ENCODE results near the gene ABI3.
A peak's percentile ranks its signal among the peaks of the same experiment; 100 is the strongest.

ABI3 gene

DNA sequence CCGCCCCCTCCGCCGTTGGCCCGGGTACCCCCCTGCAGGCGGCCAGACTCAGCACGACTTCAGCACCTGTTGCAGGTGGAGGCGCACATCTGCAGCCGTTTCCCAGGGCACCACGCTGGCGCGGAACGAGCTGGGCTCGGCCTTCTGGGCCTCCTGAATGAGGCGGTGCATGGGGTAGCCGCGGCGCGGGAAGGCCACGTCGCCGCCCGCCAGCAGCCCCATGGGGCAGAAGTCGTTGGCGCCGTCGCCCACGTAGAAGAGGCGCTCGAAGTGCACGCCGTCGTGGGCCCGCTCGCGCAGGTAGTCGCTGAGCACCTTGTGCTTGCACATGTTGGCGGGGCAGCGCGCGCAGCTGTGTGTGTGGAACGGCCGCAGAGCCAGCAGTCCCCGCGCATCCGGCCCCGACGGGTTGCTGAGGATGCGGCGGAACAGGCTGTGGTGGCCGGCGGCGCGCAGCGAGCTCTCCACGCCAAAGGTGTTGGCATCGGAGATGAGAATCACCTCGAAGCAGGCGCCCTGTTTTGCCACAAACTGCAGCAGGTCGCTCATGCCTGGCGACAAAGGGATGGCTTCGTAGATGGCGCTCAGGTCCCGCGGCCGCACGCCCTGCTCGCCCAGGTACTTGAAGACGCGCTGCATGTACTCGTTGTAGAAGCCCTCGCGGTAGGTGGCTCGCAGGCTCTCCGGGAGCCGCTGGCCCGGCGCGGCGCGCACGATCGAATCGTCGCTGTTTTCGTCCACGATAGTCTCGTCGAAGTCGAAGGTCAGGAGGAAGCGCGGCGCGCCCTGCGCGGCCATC is 13.9 kb downstream of the ABI3 start:
- H3K4me1 ChIP-seq (ENCODE audit: control insufficient read depth in 1 of 2, insufficient read depth in 2 of 2, low read length in 2 of 2): peaks cover 6 to 33% of the 10 kb centered on the region in 2 donors
- H3K36me3 ChIP-seq (ENCODE audit: control insufficient read depth in 1 of 2, insufficient read depth in 2 of 2, low read length in 2 of 2): no peaks in the 10 kb centered on the region
- peak overlapping the region; percentile 40 to 54 for H3K4me3 ChIP-seq (ENCODE audit: low read depth in 1 of 2, low read length in 2 of 2)
- H3K9me3 ChIP-seq (ENCODE audit: control insufficient read depth in 1 of 2, low read length in 2 of 2): no peaks in the 10 kb centered on the region
- peaks cover 19 to 54% of the 10 kb centered on the region in 2 donors for H3K27me3 ChIP-seq (ENCODE audit: control insufficient read depth in 1 of 2, insufficient read depth in 2 of 2, low read length in 2 of 2)
- H3K27ac ChIP-seq (ENCODE audit: low read depth, low read length): no peak overlapping the region
- peak overlapping the region in 1 of 2 donors; percentile 6 for H3K9ac ChIP-seq (ENCODE audit: low read depth in 1 of 2, low read length in 2 of 2)

DNA sequence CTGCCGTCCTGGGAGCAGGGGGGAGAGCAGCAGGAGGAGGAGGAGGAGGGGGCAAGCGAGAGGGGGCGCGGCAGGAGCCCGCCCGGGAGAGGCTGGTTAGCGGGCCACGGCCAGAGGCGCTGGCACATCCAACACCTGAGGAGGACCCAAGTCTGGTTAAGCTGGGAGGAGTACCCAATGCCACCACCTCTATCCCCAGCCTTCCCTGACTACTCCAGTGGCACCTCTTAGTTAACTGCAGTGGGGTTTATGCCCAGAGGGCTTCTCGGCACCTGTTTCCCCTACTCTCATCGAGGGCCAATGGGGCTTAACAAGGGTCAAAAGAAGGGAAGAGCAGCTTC is 14.5 kb downstream of the ABI3 start:
- H3K9ac ChIP-seq (ENCODE audit: low read depth in 1 of 2, low read length in 2 of 2): no peak overlapping the region
- H3K36me3 ChIP-seq (ENCODE audit: control insufficient read depth in 1 of 2, insufficient read depth in 2 of 2, low read length in 2 of 2): no peaks in the 10 kb centered on the region
- no peaks in the 10 kb centered on the region for H3K9me3 ChIP-seq (ENCODE audit: control insufficient read depth in 1 of 2, low read length in 2 of 2)
- peaks cover 19 to 59% of the 10 kb centered on the region in 2 donors for H3K27me3 ChIP-seq (ENCODE audit: control insufficient read depth in 1 of 2, insufficient read depth in 2 of 2, low read length in 2 of 2)
- peak overlapping the region in 1 of 2 donors; percentile 54 for H3K4me3 ChIP-seq (ENCODE audit: low read depth in 1 of 2, low read length in 2 of 2)
- peaks cover 6 to 29% of the 10 kb centered on the region in 2 donors for H3K4me1 ChIP-seq (ENCODE audit: control insufficient read depth in 1 of 2, insufficient read depth in 2 of 2, low read length in 2 of 2)
- H3K27ac ChIP-seq (ENCODE audit: low read depth, low read length): no peak overlapping the region

DNA sequence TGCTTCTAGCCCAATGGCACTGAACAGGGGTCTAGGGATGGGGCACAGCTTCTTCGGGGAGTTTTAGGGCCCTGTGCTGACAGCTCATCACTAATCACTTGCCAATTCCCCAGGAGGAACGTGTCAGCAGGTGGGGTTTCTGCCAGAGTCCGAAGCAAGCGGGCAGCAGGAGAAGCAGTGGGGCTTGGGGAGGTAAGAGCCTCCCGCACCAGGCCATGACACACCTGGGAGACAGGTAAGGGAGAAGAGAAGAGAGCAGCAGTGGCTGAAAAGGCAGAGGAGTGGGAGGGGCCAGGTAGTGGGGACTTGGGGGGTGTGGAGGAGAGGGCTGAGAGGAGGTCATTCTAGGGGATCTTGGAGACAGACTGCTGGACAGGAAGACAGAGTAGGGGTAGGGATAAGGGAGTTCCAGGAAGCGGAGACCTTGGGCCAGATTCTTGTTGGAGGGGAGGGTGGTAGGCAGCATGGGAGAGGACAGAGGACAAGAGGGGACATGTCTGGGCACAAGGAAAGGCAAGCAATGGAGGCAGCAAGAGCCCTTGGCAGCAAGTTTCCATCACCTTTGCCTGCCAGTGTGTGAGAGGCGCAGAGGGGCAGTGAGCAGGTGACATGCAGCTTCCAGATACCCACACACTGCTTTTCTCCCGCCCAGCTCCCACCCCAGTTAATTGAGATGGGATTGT is 15.2 kb downstream of the ABI3 start:
- Histone ChIP-seq H3K27ac (ENCODE audit: low read depth, low read length) (no peak overlapping the region), H3K9me3 (ENCODE audit: control insufficient read depth in 1 of 2, low read length in 2 of 2) (no peaks in the 10 kb centered on the region), H3K4me3 (ENCODE audit: low read depth in 1 of 2, low read length in 2 of 2) (no peak overlapping the region), H3K4me1 (ENCODE audit: control insufficient read depth in 1 of 2, insufficient read depth in 2 of 2, low read length in 2 of 2) (peaks cover 6 to 31% of the 10 kb centered on the region in 2 donors), H3K9ac (ENCODE audit: low read depth in 1 of 2, low read length in 2 of 2) (no peak overlapping the region), H3K36me3 (ENCODE audit: control insufficient read depth in 1 of 2, insufficient read depth in 2 of 2, low read length in 2 of 2) (no peaks in the 10 kb centered on the region), H3K27me3 (ENCODE audit: control insufficient read depth in 1 of 2, insufficient read depth in 2 of 2, low read length in 2 of 2) (peaks cover 19 to 59% of the 10 kb centered on the region in 2 donors)

DNA sequence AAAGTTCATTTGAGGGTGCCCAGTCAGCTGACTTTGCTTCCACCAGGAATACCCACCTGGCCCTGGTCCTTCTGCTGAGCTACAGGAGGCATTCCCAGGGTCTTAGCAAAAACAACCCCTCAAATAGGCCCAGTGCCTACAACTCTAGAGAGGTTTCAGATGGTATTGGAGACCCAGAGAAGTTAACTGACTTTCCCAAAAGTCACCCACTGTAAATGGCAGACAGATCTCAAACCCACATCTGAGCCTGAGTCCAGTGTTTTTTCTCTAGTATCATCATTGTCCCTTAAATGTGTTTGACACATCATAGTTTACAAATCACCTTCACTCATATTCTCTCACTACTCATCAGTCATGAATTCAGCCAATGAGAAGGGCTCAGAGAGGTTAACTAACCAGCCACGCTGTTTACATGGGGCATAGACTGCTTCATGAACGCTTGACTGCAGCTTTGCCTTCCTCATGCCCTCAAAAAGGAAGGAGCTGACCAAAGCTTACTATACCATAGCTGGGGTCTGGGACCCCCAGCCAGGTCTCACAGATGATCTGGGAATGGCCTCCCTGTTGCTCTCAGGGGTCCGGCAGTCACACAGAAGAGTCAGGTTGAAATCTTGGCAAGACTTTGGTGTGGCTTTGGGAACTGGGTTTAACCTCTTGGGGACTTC is 16.4 kb downstream of the ABI3 start:
- no peak overlapping the region for H3K4me3 ChIP-seq (ENCODE audit: low read depth in 1 of 2, low read length in 2 of 2)
- peaks cover 12 to 40% of the 10 kb centered on the region in 2 donors for H3K4me1 ChIP-seq (ENCODE audit: control insufficient read depth in 1 of 2, insufficient read depth in 2 of 2, low read length in 2 of 2)
- H3K27me3 ChIP-seq (ENCODE audit: control insufficient read depth in 1 of 2, insufficient read depth in 2 of 2, low read length in 2 of 2): peaks cover 19 to 67% of the 10 kb centered on the region in 2 donors
- no peaks in the 10 kb centered on the region for H3K36me3 ChIP-seq (ENCODE audit: control insufficient read depth in 1 of 2, insufficient read depth in 2 of 2, low read length in 2 of 2)
- no peak overlapping the region for H3K9ac ChIP-seq (ENCODE audit: low read depth in 1 of 2, low read length in 2 of 2)
- no peak overlapping the region for H3K27ac ChIP-seq (ENCODE audit: low read depth, low read length)
- no peaks in the 10 kb centered on the region for H3K9me3 ChIP-seq (ENCODE audit: control insufficient read depth in 1 of 2, low read length in 2 of 2)

DNA sequence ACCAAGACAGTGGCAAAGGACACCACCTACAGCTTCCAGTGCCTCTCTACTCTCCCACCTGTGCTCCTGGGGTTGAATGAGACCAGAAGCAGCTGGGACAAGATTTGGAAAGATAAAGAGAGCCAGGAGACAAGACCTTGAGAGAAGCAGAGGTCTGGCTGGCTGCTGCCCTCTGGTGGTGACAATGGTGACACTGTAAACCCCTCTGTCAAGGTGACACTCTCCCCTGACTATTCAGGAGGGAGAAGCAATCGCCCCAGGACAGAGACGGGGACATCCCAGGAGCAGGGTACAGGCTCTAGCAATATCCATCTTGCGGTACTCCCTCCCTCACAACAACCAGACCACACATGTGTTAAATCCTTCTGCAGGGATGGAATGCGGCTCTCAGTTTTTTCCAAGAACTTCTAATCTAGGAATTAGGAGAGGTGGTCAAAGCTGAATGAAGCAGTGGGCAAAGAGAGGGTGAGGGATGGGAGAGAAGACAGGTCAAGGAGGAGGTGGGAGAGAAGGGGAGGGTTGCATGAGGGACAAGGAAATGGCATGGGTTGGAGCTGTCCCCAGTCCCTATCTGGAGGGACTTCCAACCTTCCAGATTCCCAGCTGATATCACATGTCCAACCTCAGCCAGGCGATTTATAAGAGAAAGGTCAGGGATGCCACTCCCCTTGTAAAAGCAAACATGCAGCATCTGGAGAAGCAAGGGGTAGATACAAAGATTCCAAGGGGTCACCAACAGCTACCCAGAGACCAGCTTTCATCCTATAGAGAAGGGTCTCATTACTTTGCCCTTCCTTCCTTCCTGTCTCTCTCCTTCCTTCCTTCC is 17.1 kb downstream of the ABI3 start:
- H3K9me3 ChIP-seq (ENCODE audit: control insufficient read depth in 1 of 2, low read length in 2 of 2): no peaks in the 10 kb centered on the region
- H3K4me3 ChIP-seq (ENCODE audit: low read depth in 1 of 2, low read length in 2 of 2): no peak overlapping the region
- H3K4me1 ChIP-seq (ENCODE audit: control insufficient read depth in 1 of 2, insufficient read depth in 2 of 2, low read length in 2 of 2): peaks cover 12 to 37% of the 10 kb centered on the region in 2 donors
- H3K27ac ChIP-seq (ENCODE audit: low read depth, low read length): no peak overlapping the region
- peaks cover 19 to 62% of the 10 kb centered on the region in 2 donors for H3K27me3 ChIP-seq (ENCODE audit: control insufficient read depth in 1 of 2, insufficient read depth in 2 of 2, low read length in 2 of 2)
- H3K9ac ChIP-seq (ENCODE audit: low read depth in 1 of 2, low read length in 2 of 2): no peak overlapping the region
- no peaks in the 10 kb centered on the region for H3K36me3 ChIP-seq (ENCODE audit: control insufficient read depth in 1 of 2, insufficient read depth in 2 of 2, low read length in 2 of 2)

DNA sequence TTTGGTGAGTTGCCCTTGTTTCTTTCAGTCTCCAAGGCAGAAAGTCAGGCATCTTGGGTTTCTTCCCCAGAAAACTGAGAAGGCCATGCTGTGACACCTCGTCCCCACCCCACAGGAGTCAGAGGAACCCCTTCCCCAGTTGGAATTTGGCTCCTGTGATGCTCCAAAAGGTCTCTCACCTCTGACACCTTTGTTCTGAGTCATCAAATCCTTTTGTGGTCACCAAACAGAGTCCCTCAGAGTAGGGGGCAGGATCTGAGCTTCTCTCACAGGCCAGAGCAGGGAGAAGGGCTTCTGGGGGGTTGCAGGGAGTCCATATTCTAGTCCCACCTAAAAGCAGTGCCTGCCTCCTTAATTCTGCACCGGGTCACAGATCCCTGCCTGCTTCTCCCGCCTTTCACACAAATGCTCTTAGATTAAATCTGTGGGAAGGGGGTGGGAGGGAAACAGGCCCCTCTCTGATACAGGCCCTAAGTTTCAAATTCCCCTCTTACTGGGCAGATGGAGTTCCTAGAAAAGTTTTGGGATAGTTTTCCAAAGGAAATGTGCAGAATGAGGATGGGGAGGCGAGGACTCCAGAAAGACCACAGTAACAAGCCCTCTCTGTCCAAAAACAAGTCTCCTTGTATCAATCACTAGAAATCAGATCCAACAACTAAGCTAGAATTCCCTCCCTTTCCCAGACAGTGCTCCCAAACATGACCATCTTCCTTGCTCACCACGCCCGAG is 18.7 kb downstream of the ABI3 start:
- no peaks in the 10 kb centered on the region for H3K36me3 ChIP-seq (ENCODE audit: control insufficient read depth in 1 of 2, insufficient read depth in 2 of 2, low read length in 2 of 2)
- H3K27ac ChIP-seq (ENCODE audit: low read depth, low read length): no peak overlapping the region
- peaks cover 6 to 30% of the 10 kb centered on the region in 2 donors for H3K4me1 ChIP-seq (ENCODE audit: control insufficient read depth in 1 of 2, insufficient read depth in 2 of 2, low read length in 2 of 2)
- H3K9me3 ChIP-seq (ENCODE audit: control insufficient read depth in 1 of 2, low read length in 2 of 2): no peaks in the 10 kb centered on the region
- H3K9ac ChIP-seq (ENCODE audit: low read depth in 1 of 2, low read length in 2 of 2): no peak overlapping the region
- no peak overlapping the region for H3K4me3 ChIP-seq (ENCODE audit: low read depth in 1 of 2, low read length in 2 of 2)
- peaks cover 12 to 52% of the 10 kb centered on the region in 2 donors for H3K27me3 ChIP-seq (ENCODE audit: control insufficient read depth in 1 of 2, insufficient read depth in 2 of 2, low read length in 2 of 2)

DNA sequence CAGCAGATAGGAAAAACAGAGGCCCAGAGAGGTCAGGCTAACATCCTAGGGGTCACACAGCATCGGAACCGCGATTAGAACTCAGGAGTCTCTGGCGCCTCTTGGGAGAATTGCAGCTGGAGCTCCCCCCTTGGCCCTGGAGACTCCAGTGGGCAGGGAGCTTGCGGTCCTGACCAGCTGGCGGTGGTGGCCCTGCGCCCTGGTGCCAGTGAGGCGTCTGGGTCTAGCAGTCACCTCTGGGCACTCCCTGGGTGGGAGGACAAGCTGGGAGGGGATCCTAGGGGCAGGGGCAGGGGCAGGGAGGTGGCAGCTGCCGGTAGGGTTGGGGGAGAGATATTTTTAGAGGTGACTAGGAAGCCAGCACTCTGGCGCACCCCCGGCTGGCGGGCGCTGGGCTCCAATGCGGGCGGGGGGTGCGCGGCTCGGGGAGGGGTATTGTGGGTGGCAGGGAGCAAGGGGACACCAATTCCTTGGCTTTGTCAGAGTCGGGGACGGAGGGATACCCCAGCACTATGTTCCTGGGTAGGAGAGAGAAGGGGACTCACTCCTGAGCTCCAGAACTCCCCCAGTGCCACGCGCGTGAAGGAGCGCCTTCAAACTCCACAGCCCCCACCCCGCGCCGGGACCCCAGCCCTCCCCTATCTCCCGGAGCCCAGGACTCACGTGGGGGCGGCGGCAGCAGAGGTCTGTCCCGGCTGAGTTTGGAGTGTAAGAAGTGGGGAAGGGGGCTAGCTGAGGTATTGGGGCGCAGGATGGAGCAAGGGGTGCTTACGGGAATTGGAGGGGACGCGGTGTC is 19.5 kb downstream of the ABI3 start:
- no peaks in the 10 kb centered on the region for H3K36me3 ChIP-seq (ENCODE audit: control insufficient read depth in 1 of 2, insufficient read depth in 2 of 2, low read length in 2 of 2)
- peak overlapping the region; percentile 82 to 92 for H3K4me3 ChIP-seq (ENCODE audit: low read depth in 1 of 2, low read length in 2 of 2)
- H3K27me3 ChIP-seq (ENCODE audit: control insufficient read depth in 1 of 2, insufficient read depth in 2 of 2, low read length in 2 of 2): peaks cover 6 to 48% of the 10 kb centered on the region in 2 donors
- H3K4me1 ChIP-seq (ENCODE audit: control insufficient read depth in 1 of 2, insufficient read depth in 2 of 2, low read length in 2 of 2): peaks cover 6 to 28% of the 10 kb centered on the region in 2 donors
- no peaks in the 10 kb centered on the region for H3K9me3 ChIP-seq (ENCODE audit: control insufficient read depth in 1 of 2, low read length in 2 of 2)
- H3K9ac ChIP-seq (ENCODE audit: low read depth in 1 of 2, low read length in 2 of 2): no peak overlapping the region
- H3K27ac ChIP-seq (ENCODE audit: low read depth, low read length): no peak overlapping the region

DNA sequence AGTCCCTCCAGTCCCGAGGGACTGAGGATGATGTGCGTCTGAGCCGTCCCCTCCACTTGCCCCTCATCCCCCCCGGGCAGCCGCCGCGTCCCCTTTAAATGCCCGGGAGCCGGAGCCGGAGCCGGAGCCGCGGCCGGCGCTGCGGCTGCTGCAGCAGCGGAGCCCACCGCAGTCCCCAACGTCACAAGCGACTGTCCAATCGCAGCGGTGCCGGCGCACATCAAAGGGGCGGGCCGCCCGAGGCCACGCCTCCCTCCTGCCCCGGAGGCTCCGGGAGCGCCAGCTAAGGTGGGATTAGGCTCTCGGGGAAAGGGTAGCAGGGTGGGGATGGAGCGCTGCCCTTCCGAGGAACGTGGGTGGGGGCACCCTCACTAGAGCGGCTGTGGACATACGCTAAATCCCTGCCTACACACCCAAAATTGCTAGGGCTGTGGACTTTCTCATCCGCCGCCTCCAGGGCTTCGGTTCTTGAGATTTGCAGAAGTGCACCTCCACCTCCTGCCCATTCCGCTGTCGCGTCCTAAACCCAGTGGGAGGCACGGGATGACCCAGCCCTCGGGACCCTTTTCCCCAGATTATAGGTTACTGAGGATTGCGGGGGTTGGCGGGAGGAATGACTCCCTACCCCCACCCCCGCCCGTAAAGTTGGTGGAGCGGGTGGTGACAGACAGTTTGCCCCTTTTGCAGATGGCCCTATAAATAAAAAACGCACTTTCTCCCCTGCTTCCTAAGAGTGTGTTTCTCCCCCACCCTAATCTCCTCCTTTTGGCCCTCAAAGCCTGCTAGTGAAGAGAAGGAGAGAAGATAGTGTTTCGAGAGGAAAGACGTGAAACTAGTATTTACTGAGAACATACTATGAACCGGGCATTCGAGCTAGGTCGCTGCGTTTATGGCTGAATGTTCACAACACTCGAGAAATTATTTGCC is 20.4 kb downstream of the ABI3 start, which contains the start of gene PHOSPHO1:
TSS of gene PHOSPHO1 (minus strand) at position 152 of the 927 bp plus-strand sequence. CDS start 4,096 bp downstream, outside the sequence.
- peaks cover 0 to 39% of the 10 kb centered on the region in 2 donors for H3K27me3 ChIP-seq (ENCODE audit: control insufficient read depth in 1 of 2, insufficient read depth in 2 of 2, low read length in 2 of 2)
- peak within 1 kb of the TSS; percentile 21 to 47 for H3K9ac ChIP-seq (ENCODE audit: low read depth in 1 of 2, low read length in 2 of 2)
- H3K4me3 ChIP-seq (ENCODE audit: low read depth in 1 of 2, low read length in 2 of 2): peak within 1 kb of the TSS; percentile 82 to 92
- H3K36me3 ChIP-seq (ENCODE audit: control insufficient read depth in 1 of 2, insufficient read depth in 2 of 2, low read length in 2 of 2): no peaks in the 10 kb centered on the region
- no peaks in the 10 kb centered on the region for H3K9me3 ChIP-seq (ENCODE audit: control insufficient read depth in 1 of 2, low read length in 2 of 2)
- no peak within 1 kb of the TSS for H3K27ac ChIP-seq (ENCODE audit: low read depth, low read length)
- H3K4me1 ChIP-seq (ENCODE audit: control insufficient read depth in 1 of 2, insufficient read depth in 2 of 2, low read length in 2 of 2): peaks cover 6 to 27% of the 10 kb centered on the region in 2 donors
